COLO668 (cell line): Measurements from ENCODE around the gene SERPINE1.

Source experiments
- DNase-seq: peaks from one replicate; lab custom pipeline; 2025; ENCODE audit not compliant: unreplicated experiment; lab: John Stamatoyannopoulos, UW

The SERPINE1 gene

DNA sequence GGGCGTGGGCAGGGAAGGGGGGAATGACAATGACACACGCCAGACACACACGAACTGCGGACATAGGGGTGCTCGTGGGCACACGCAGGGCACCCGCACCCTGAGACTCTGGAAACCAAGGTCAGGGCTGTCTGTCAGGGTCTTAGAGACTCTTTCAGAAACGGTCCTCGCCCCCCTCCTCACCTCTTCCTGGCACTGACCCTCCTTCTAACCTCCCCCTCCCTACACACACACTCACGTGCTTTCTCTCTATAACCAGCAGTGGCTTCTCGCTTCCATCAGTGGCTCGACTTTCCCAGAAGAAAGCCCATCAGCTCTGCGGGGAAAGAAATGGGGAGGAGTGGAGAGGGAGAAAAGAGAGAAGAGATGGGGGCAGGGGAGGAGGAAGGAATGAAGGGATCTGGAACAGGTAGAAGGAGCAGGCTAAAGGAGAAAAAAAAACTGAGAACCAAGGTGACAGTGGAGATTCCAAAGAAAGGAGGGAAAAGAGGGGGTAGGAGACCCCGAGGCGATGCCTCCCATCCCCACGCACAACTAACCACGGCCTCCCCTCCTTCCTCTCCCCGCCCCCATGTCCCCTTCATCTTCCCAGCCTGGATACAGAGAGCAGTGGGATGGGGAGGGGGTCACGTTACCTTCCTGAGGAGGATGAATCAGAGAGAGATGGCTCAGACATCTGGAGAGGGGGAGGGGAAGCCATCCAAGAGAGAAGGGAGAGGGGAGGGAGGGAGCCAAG, 40.2 kb downstream of the SERPINE1 start:
- DNase-seq, result no peak

DNA sequence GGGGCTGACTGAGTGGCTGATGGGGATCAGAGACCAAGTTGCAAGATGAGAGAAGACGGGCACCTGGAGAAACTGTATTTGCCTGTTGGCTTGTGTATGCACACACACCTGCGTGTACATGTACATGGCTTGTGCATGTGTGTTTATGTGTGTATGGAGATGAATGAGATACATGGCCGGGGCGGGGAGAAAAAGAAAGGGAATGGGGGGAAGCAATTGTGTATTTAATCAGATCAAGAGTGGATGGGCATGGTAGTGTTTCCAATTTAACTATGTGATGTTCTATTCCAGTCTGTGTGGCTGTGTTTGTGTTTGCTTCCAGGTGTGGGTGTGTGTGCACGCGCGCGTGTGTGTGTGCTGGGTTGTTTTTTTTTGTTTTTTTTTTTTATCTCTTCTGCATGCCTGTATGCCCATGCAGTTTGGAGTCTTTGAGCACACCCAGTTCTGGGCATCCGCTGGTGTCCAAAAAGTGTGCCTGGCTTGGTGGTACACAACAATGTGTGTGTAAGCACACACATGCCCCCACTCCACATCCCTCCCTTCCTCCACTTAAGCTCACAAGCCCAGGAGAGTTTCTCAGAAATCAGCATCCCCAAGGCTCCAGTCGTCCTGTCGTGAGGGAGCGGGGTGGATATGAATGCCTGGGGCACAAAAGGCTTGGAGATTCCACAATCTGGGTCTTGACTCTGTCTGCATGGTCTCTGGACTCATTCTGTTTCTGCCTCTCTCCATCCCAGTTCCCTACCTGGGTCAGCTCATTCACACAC, 40.9 kb downstream of the SERPINE1 start:
- peak; percentile 21 for DNase-seq

DNA sequence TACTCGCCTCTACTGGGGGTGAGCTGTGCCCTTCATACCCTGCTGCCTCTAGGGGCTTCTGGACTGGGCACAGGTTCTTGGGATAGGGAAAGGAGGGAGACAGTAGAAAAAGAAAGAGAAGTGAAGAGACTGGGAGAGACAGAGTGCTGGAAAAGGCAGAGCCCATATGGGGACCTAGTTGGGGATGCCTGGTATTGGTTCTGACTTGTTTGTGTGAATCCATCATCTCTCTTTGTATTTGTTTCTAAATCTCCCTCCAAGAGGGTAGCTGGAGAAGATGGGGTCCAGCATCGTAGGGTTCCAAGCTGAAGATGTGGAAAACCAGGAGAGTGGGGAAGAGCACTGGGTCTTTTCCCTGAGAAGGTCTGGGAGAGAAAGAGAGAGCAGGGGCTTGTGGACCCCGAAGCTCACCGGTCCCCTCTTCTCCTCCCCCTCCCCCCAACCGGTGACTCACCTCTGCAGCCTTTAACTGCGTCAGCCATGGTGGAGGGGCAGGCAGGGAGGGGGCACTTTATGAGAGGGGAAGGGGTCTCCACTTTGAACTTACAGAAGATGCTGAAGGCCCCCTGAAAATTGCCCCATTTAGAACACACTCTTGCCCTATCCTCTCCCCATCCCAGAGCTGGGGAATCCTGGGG, 41.6 kb downstream of the SERPINE1 start:
- no peak for DNase-seq

DNA sequence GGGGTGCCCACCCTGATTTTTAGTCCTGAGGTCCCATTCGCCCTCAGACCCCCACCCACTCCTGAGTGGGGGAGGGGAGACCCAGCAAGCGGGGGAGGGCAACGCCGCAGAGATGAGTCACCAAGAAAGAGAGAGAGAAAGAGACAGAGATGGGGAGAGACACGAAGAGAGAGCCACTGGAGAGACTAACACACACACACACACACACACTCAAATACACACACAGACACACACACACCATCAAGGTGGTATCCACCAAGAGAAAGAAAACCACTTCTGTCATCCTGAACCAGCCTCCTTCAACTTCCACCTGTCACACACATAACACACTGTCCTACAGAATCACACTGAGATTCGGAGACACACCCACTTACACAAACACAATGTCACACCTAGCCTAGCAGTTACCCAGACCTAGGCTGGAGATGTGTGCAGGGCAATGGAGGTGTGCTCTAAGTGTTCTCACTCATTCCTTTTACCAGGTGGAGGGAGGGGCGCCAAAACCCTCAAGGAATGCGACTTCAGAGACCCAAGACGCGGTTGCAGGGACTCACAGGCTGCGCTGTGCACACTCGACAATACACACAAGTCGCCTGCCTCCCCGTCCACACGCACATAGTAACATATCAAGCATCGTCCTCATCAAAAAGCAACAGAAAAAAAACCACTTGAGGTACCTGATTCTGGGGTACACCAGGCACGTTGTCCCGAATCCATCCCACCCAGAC, 42.4 kb downstream of the SERPINE1 start:
- peak; percentile 33 for DNase-seq

DNA sequence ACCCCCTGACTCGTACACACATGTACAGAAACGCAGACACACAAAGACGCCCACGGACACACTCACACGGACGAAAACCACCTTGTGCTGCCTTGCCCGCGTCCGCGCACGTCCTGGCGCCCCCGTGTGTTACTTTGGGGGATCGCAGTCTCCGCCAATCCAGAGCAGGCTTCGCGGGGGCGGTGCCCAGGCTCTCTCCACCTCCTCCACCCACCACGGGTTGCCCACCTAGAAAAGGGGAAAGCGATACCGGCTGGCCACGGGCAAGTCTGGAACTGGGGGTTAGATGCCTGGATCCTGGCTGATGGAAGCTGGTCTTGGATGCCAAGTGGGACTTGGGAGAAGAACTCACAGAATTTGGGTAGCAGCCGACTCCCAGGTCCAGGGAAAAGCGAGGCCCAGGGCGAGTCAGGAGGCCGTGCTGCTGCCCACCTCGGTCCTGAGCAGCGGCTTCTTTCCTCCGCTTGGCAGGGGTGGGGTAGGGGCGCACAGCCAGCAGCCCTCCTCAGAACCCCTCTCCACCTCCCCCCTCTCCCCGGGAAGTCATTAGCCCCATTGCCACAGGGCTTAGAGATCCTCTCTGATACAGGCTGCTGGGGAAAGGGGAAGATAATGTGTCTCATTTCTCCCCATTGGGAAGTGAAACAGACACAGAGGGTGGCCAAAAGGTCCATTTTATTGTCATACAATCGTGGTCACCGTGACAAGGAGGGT, 43.1 kb downstream of the SERPINE1 start:
- DNase-seq, result peak; percentile 66

DNA sequence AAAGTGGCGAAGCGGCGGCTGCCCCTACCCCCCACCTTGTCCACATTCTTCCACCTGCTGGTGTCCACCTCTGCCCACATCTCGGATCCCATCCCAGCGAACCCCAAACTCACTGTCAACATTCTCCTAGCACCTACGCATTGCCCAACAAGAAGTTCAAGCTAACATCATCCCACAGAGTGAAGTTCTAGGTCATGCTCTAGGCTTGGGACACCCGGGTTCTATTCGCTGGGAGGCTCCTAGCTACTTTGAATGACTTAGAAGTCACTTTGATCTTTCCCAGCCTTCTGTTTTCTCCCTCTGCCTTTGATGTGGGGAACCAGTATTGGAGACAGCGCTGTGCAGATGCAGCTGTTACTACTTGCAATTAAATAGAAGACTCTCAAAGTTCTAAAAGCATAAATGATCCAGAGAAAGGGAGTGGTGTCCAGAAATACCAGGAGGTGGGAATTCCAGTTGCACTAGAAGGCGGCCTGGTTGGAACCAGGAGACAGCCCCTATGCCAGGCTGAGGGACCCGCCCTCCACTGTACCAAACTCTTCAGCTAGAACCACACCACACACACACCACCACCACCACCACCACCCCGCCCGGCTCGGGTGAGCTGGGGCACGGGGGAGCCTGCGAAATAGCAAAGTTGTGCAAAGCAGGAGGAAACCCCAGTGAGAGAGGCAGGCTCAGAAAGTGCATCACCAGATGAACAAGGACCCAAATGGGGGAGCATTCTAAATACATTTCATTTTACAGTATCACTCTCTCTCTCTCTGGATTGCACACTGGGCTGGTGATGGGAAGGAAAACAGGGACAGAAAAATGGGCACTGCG, 43.9 kb downstream of the SERPINE1 start:
- no peak for DNase-seq

DNA sequence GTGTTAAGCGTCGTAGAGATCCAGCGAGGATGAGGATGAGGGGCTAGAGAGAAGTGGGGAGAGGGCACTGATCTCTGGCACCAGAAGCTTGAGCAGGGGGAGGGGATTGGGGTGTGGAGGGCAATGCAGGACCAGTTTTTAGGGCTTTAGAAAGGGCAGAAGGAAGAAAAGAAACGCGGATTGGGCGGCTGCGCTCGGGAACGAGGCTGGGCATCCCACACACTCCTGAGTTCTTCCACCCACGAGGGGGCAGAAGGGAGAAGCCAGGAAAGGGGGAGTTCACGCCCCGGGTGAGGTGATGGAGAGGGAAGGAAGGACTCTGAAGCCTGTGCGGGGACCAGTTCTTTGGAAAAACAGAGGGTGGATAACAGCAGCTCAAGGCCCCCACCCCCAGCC, 44.5 kb downstream of the SERPINE1 start:
- peak; percentile 26 for DNase-seq

DNA sequence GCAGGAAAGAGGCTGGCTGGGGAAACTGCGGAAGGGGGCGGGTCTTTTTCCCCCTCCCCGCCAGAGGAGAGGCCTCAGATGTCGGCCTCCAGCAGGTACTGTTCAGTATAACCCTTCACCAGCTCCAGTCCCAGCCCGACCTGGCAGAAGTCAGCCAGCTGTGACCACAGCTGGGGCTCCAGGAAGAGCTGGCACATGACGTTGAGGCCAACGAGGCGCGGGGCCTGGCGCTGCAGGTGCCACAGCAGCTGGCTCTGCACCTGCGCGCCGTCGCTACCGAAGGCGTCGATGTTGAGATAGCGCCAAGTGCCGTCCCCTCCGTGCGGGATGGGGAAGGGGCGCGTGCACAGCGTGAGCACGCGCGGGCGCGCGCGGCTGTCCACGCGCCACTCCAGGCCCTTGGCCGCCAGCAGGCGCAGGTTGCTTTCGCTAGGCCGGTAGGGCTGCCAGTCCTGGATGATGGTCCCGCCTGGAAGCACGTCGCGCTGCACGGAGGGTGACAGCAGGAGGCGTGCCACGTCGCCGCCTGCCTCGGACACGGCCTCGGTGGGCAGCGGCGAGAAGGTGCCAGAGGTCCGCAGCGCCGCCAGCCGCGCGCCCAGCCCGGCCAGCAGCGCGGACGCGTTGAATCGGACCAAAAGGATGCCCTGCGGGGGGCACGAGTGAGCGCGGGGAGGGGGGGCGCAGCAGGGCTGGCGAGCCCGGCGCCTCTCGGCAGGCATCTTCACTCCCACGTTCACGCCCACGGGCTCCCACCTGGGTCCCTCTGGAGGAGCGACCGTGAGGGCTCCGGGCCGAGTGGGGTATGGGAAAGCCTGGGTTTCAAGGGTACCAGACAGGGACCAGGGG, 45.3 kb downstream of the SERPINE1 start:
- peak; percentile 92 for DNase-seq

DNA sequence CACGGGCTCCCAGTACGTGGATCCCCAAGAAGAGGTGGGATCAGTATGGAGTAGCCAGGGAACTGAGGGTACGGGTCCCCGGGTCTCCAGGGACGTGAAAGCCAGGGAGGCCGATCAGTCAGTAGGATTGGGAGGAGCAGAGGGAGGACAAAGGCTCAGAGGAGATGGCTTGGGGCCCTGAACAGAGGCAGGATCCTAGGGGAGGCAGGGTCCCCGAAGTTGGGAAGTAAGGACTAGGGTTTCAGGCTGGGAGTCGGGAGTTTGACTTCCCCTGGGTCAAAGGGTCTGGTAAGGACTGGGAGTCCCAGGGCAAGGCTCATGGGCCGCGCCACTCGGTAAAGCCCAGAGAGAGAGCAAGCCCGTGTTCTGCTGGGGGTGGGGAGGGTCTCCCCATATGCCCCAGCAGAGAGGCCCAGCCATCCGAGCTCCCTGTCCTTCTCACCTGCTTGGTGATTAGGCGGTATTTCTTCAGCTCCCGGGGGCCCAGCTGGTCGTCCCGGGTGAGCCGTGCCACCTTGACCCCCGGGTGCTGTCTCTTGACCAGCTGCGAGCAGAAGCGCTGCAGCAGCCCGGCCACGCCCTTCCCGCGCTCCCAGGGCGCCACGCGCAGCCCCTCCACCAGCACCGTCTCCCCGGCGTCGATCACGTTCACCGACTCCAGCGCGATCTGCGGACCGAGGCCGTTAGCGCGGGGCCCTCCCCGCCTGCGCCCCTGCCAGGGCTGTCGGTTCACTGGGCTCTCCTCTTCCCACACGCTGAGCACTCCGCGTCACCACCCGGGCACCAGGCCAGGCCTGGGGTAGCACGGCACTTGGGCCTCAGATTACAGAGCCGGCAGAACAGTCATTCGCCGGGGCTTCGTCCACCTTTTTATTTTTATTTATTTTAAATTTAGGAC, 46.2 kb downstream of the SERPINE1 start:
- DNase-seq, result peak; percentile 87

DNA sequence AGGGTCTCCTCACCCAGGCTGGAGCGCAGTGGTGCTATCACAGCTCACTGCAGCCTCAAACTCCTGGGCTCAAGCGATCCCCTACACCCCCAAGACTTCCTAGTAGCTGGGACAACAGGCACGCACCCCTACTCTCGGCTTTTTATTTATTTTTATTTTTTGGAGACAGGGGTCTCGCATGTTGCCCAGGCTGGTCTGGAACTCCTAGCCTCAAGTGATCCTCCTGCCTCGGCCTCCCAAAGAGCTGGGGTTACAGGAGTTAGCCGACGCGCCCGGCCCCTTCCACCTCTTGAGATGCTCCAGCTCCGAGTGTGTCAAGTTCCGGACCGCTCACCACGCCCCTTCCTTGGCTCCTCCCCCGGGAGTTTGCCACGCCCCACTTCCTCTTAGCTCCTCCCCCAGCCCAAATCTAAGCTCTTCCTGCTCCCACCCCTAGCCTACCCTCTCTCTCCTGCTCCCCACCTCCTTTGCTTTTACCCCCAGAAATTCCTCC, 46.9 kb downstream of the SERPINE1 start:
- peak; percentile 33 for DNase-seq

DNA sequence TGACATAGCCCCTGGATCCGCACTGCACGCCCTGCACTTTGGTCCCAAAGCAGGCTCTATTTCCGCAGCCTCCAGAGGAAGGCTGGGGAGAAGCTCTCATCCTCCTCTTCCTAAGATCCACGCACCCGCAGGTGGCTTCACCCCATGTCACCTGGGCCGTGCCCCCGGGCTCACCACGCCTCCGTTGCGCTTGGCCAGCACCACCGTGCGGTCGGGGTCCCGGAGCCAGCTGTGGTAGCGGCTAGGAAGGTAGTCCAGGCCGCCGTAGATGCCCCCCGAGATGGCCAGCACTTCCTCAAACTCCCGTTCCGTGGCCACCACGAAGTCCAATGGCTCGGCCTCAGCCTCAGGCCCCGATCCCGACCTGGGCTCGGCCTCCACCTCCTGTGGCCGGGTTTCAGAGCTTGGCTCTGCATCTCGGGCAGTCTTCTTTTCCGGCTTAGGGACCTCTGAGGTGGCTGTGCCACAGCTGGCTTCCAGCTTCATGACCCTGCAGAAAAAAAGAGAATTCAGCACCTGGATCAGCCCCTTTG, 47.5 kb downstream of the SERPINE1 start:
- no peak for DNase-seq

DNA sequence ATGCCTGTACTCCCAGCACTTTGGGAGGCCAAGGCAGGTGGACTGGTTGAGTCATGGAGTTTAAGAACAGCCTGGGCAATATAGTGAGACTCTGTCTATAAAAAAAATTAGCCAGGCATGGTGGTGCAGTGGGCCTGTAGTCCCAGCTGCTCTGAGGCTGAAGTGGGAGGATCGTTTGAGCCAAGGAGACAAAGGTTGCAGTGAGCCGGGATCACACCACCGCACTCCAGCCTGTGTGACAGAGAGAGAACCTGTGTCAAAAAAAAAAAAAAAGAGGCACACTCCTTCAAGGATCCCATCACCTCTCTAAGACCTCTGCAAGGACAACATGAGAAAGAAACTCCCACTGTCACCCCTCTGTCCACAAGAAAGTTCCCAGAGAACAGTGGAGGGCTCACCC, 48.8 kb downstream of the SERPINE1 start:
- DNase-seq, result no peak

DNA sequence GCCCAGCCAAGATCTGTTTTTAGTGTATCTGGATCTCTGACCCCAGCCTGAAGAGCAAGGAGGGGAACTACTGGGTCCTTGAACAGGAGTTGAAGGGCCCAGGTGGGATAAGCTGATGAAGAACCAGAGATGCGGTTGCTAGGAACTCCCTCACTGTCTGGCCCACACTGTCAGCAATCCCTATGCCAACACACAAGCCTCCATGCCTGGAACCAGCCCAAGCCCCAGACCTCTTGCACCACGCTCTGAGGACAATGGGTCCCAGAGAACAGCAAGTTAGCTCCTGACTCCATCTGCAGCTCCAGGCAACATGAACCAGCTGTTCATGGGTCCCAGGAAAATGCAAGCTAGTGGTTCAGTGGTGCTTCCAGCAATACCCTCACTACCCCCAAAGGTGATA, 50.7 kb downstream of the SERPINE1 start:
- DNase-seq, result no peak

DNA sequence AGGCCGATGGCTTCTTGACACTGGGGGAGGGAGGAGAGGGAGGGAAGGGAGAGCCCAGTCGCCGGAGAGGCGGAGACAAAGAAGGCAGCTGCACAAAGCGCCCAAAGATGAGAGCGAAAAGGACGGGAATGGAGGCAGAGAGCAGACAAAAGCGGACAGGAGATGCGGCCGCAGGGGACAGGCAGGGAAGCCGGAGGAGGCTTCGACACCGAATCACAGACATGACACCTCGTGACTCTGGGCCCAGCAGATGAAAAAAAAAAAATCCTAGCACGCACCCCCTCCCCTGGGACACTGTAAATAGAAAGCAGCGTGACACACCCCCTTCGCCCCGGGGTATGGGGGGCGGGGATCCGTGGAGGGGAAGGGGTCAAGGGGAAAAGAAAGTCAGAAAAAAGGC, 52.2 kb downstream of the SERPINE1 start:
- DNase-seq, result peak; percentile 30

DNA sequence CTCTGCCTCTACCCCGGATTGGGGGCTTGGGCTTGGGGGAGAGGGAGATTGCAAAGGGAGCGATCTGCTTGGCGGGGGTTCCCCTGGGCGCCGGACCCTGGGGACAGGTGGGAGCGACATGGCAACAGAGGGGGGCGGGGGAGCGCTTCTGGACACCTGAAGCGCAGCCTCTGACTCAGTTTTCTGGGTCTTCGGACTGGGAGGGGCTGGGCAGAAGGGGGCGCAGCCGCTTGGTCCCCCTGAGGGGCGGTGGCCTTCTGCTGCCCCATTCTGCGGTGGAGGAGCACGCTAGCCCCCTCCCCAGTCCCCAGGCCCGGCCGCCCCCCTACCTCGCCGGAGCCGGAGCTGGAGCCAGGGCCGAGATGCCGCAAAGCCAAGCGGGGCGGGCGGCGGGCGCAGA, 52.8 kb downstream of the SERPINE1 start:
- no peak for DNase-seq

DNA sequence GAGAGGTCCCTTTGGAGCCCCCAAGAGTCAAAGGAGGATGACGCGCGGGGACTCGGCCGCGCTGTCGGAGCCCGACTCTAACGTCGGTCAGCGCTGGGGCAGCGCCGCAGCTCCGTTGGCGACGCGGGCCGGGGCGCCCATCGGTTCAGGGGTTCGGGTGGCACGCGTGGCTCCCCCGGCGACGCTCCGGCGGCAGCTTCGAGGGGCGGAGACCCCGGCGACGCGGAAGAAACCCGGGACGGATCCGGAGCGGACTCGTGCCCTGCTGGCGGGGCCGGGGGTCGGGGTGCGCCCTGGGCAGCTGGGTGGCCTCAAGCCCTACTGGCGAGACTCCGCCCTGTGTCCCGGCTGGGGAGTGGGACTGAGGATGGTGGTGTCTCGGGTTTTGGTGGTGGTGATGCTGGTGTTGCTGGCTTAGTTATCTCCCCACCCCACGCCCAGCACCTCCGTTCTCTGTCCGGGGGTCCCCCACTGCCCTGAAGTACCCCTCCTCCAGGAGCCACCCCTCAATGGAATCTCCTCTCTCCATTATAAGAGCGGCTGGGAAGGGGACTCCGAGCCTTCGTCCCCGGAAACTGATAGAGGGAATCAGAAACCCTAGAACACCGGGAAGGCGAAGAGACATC, 53.3 kb downstream of the SERPINE1 start, which contains the start of gene NAT16:
Gene NAT16, minus strand, starts transcription at position 164 of the 626 bp plus-strand sequence. CDS start 5,486 bp downstream, outside the sequence.
- DNase-seq, result no peak

DNA sequence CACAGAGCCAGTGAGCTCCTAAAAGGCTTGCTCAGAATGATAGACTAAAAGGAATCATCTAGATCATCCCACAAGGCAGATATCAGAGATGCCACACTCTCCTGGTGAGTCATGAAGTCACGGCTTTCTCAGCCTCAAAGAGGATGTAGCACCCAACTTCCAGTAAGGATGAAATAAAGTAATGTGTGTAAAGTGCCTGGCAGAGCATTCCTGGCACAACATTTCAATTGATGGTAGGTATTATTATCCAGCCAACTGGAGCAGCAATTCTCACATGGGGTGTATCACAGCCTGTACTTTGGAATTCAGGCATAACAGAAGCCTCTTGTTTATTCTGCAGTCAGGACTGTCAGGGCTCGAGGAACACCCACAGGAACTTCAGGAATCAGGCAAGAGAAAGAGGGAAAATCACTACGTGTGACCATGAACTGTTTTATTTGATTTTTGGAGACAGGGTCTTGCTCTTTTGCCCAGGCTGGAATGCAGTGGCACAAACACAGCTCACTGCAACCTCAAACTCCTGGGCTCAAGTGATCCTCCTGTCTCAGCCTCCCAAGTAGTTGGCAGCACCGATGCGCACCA, 58.4 kb downstream of the SERPINE1 start:
- DNase-seq, result no peak
